ENCODE measurements around the gene GFOD2.

The GFOD2 gene

GRCh38 chr16:67674851-67675578 lies 44.1 kb downstream of the GFOD2 start:
- Histone ChIP-seq H3K4me2 (no peak overlapping the region), H3K27me3 (ENCODE audit: insufficient read depth, low read depth) (no peaks in the 10 kb centered on the region), H3K79me2 (ENCODE audit: insufficient read depth, low read depth) (no peaks in the 10 kb centered on the region), H3K27ac (no peak overlapping the region), H2AFZ (ENCODE audit: low read depth) (no peak overlapping the region), H4K20me1 (ENCODE audit: insufficient read depth) (no peaks in the 10 kb centered on the region), H3K36me3 (ENCODE audit: insufficient read depth) (no peaks in the 10 kb centered on the region), H3K4me1 (ENCODE audit: low read depth, poor library complexity, severe bottlenecking) (peaks cover 5% of the 10 kb centered on the region), H3K9ac (no peak overlapping the region), H3K4me3 (IDR thresholded peaks at IDR 0.05; ENCODE audit: insufficient read depth, low read depth, low read length) (no peak overlapping the region)
- no peak for TF ChIP-seq CTCF (conservative IDR thresholded peaks at IDR 0.05; ENCODE audit: low read depth, low read length)

GRCh38 chr16:67673712-67674580 lies 45.2 kb downstream of the GFOD2 start:
- Histone ChIP-seq H3K27ac (no peak overlapping the region), H3K4me1 (ENCODE audit: low read depth, poor library complexity, severe bottlenecking) (peaks cover 9% of the 10 kb centered on the region), H3K36me3 (ENCODE audit: insufficient read depth) (no peaks in the 10 kb centered on the region), H2AFZ (ENCODE audit: low read depth) (no peak overlapping the region), H4K20me1 (ENCODE audit: insufficient read depth) (no peaks in the 10 kb centered on the region), H3K4me3 (IDR thresholded peaks at IDR 0.05; ENCODE audit: insufficient read depth, low read depth, low read length) (no peak overlapping the region), H3K27me3 (ENCODE audit: insufficient read depth, low read depth) (no peaks in the 10 kb centered on the region), H3K9ac (no peak overlapping the region), H3K4me2 (no peak overlapping the region), H3K79me2 (ENCODE audit: insufficient read depth, low read depth) (no peaks in the 10 kb centered on the region)
- TF ChIP-seq CTCF (conservative IDR thresholded peaks at IDR 0.05; ENCODE audit: low read depth, low read length): no peak

GRCh38 chr16:67672739-67673662 lies 46.1 kb downstream of the GFOD2 start:
- H3K4me3 ChIP-seq (IDR thresholded peaks at IDR 0.05; ENCODE audit: insufficient read depth, low read depth, low read length): no peak overlapping the region
- H3K27ac ChIP-seq: no peak overlapping the region
- no peaks in the 10 kb centered on the region for H4K20me1 ChIP-seq (ENCODE audit: insufficient read depth)
- H3K9ac ChIP-seq: no peak overlapping the region
- H3K4me1 ChIP-seq (ENCODE audit: low read depth, poor library complexity, severe bottlenecking): peaks cover 14% of the 10 kb centered on the region
- no peaks in the 10 kb centered on the region for H3K27me3 ChIP-seq (ENCODE audit: insufficient read depth, low read depth)
- no peak overlapping the region for H3K4me2 ChIP-seq
- no peaks in the 10 kb centered on the region for H3K79me2 ChIP-seq (ENCODE audit: insufficient read depth, low read depth)
- no peaks in the 10 kb centered on the region for H3K36me3 ChIP-seq (ENCODE audit: insufficient read depth)
- TF ChIP-seq CTCF (conservative IDR thresholded peaks at IDR 0.05; ENCODE audit: low read depth, low read length): peak; percentile 79
- H2AFZ ChIP-seq (ENCODE audit: low read depth): no peak overlapping the region

- H3K27ac ChIP-seq: no peak overlapping the region
- no peak overlapping the region for H3K4me3 ChIP-seq (IDR thresholded peaks at IDR 0.05; ENCODE audit: insufficient read depth, low read depth, low read length)
- no peak for TF ChIP-seq CTCF (conservative IDR thresholded peaks at IDR 0.05; ENCODE audit: low read depth, low read length)
- H3K4me1 ChIP-seq (ENCODE audit: low read depth, poor library complexity, severe bottlenecking): peaks cover 19% of the 10 kb centered on the region
- no peak overlapping the region for H3K9ac ChIP-seq
- H4K20me1 ChIP-seq (ENCODE audit: insufficient read depth): no peaks in the 10 kb centered on the region
- no peak overlapping the region for H2AFZ ChIP-seq (ENCODE audit: low read depth)
- no peak overlapping the region for H3K4me2 ChIP-seq
- no peaks in the 10 kb centered on the region for H3K36me3 ChIP-seq (ENCODE audit: insufficient read depth)
- H3K27me3 ChIP-seq (ENCODE audit: insufficient read depth, low read depth): no peaks in the 10 kb centered on the region
- no peaks in the 10 kb centered on the region for H3K79me2 ChIP-seq (ENCODE audit: insufficient read depth, low read depth)
Measured at GRCh38 chr16:67672306-67672705, 46.8 kb downstream of the GFOD2 start.

Data from KMS-11 (cell line).